AG04450 (cell line): Measurements from ENCODE around the gene CDKN1A. TPM values are rescaled to one million over a fixed set of nuclear protein-coding genes. Genes with fewer than 3 reads are reported as not detected.
"Not testable (repeated sequence)": the region's sequence is repeated elsewhere in the genome, so short reads cannot be mapped to it uniquely, and the experiment has no call there.

ENCODE experiments used
- CTCF ChIA-PET: fragments of 300-600, 350-600 bp; formaldehyde crosslinking; extraction: SDS; loops from one replicate; lab custom pipeline; 2022; ENCODE audit warnings: antibody characterized with exemption, inconsistent platforms; lab: Charles Lee
- POLR2A ChIA-PET: fragments of 350-600 bp; formaldehyde crosslinking; extraction: SDS; loops from one replicate; lab custom pipeline; 2021; ENCODE audit warnings: antibody characterized with exemption, inconsistent platforms; lab: Yijun Ruan, JAX
- DNase-seq: peaks from one replicate; pipeline ENCODE4 v3.0.0-alpha.2; 2011; ENCODE audit warnings: low read depth, low spot score
- H3K27ac ChIP-seq: one replicate; pipeline ENCODE4 v1.5.1; 2012; ENCODE audit warnings: low read depth, low read length, control low read depth
- H3K27me3 ChIP-seq: one replicate; pipeline ENCODE4 v1.6.0; 2012; ENCODE audit warnings: low read length; ENCODE audit not compliant: control insufficient read depth, insufficient read depth
- H3K4me3 ChIP-seq: 2 replicates; pipeline ENCODE4 v1.5.1; 2011; ENCODE audit warnings: mild to moderate bottlenecking, low read depth, low read length, control low read depth
- H3K9me3 ChIP-seq: 2 replicates; pipeline ENCODE4 v1.5.1; 2012; ENCODE audit warnings: low read length; ENCODE audit not compliant: control insufficient read depth, insufficient read depth
- CTCF ChIP-seq: IDR thresholded peaks from 2 replicates; pipeline ENCODE4 v1.5.1; 2011; ENCODE audit warnings: low read depth, low read length, control low read depth, inconsistent platforms
- polyA plus RNA-seq: library from polyadenylated mRNA; depleted of rRNA; stranded (reverse); fragments of >200 nt; gene quantifications from 2 replicates; pipeline ENCODE4 v1.2.3, GENCODE V29; 2011

The CDKN1A gene
- polyA plus RNA-seq, 1 experiment = 722 TPM

GRCh38 chr6:36703982-36704381 lies 25.5 kb downstream of the CDKN1A start:
- no peak overlapping the region for H3K27ac ChIP-seq
- no peak for TF ChIP-seq CTCF
- H3K27me3 ChIP-seq = peaks cover 17% of the 10 kb centered on the region
- no peak overlapping the region for H3K4me3 ChIP-seq
- ChIA-PET CTCF (no interaction called here), POLR2A (no interaction called here)
- no peak for DNase-seq
- peaks cover 5% of the 10 kb centered on the region for H3K9me3 ChIP-seq

- DNase-seq, H3K9me3 ChIP-seq, POLR2A ChIA-PET, H3K4me3 ChIP-seq, H3K27ac ChIP-seq: not testable (repeated sequence)
- CTCF ChIA-PET = interaction anchor here (1.3 to 1.6 kb wide), 2 partner anchors 24 to 53 kb away, joined by 3 to 6 read pairs; no protein-coding TSS in a partner anchor
- H3K27me3 ChIP-seq = peaks cover 17% of the 10 kb centered on the region
These were observed 26.6 kb downstream of the CDKN1A start for GRCh38 chr6:36704961-36705577.

- Histone ChIP-seq H3K27ac (no peak overlapping the region), H3K27me3 (peaks cover 17% of the 10 kb centered on the region), H3K4me3 (no peak overlapping the region), H3K9me3 (peaks cover 5% of the 10 kb centered on the region)
- CTCF ChIA-PET = interaction anchor here (0.6 to 1.8 kb wide), 6 partner anchors 18 to 143 kb away, joined by 3 to 6 read pairs (median 4); no protein-coding TSS in a partner anchor
- DNase-seq = no peak
- TF ChIP-seq CTCF = no peak
- POLR2A ChIA-PET = no interaction called here
These were observed 27.8 kb downstream of the CDKN1A start for GRCh38 chr6:36706339-36706738.

GRCh38 chr6:36712816-36713215 lies 34.3 kb downstream of the CDKN1A start:
- Histone ChIP-seq H3K27ac (no peak overlapping the region), H3K27me3 (peaks cover 29% of the 10 kb centered on the region), H3K4me3 (no peak overlapping the region), H3K9me3 (no peaks in the 10 kb centered on the region; the same call in 1 of the 2 replicates)
- no peak for TF ChIP-seq CTCF
- no peak for DNase-seq
- POLR2A ChIA-PET = no interaction called here
- CTCF ChIA-PET = interaction anchor here (0.9 to 1.0 kb wide), 2 partner anchors 89 to 98 kb away, joined by 3 to 4 read pairs; no protein-coding TSS in a partner anchor

- DNase-seq = no peak
- H3K27me3 ChIP-seq = peaks cover 34% of the 10 kb centered on the region
- no peak overlapping the region for H3K4me3 ChIP-seq
- ChIA-PET POLR2A (no interaction called here), CTCF (interaction anchor here (0.9 kb wide), 1 partner anchor 99 kb away, joined by 3 read pairs; no protein-coding TSS in a partner anchor)
- H3K9me3 ChIP-seq = no peaks in the 10 kb centered on the region; the same call in 1 of the 2 replicates
- H3K27ac ChIP-seq = no peak overlapping the region
- no peak for TF ChIP-seq CTCF
These were observed 35.3 kb downstream of the CDKN1A start for GRCh38 chr6:36713846-36714245.
